ENCODE results near the gene LRRN1. TPM values are rescaled to one million over a fixed set of nuclear protein-coding genes. Genes with fewer than 3 reads are reported as not detected.
"Not testable (repeated sequence)": the region's sequence is repeated elsewhere in the genome, so short reads cannot be mapped to it uniquely, and the experiment has no call there.

LRRN1 gene
- total RNA-seq, 2 donors from 2014 or later = 0.24 TPM; not detected in 1

DNA sequence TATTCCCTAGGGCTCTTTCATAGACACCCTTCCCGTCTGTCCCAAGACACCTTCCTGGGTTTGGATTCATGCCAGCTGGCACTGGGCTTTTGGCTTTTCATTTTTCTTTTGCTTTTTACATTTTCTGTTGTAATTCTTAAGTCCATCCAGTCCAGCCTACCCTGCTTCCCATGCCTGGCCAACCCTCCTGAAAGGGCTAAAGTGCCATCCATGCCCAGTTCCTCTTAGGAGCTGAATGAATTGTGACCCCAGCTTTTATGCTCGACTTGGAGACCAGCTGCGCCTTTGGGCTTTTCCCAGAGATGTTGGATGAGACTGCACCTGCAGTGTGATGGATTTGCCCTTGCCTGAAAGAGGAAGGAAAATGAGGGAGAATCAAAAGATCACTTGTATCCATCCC, 25.8 kb downstream of the LRRN1 start:
- no peak for DNase-seq (ENCODE audit: low spot score)
- Histone ChIP-seq H3K27me3 (no peaks in the 10 kb centered on the region), H3K4me1 (no peaks in the 10 kb centered on the region), H3K36me3 (no peaks in the 10 kb centered on the region), H3K4me3 (no peak overlapping the region), H3K27ac (no peak overlapping the region), H3K9me3 (no peaks in the 10 kb centered on the region)
- TF ChIP-seq, protein P1, sequence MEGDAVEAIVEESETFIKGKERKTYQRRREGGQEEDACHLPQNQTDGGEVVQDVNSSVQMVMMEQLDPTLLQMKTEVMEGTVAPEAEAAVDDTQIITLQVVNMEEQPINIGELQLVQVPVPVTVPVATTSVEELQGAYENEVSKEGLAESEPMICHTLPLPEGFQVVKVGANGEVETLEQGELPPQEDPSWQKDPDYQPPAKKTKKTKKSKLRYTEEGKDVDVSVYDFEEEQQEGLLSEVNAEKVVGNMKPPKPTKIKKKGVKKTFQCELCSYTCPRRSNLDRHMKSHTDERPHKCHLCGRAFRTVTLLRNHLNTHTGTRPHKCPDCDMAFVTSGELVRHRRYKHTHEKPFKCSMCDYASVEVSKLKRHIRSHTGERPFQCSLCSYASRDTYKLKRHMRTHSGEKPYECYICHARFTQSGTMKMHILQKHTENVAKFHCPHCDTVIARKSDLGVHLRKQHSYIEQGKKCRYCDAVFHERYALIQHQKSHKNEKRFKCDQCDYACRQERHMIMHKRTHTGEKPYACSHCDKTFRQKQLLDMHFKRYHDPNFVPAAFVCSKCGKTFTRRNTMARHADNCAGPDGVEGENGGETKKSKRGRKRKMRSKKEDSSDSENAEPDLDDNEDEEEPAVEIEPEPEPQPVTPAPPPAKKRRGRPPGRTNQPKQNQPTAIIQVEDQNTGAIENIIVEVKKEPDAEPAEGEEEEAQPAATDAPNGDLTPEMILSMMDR (IDR thresholded peaks at IDR 0.05) = no peak

DNA sequence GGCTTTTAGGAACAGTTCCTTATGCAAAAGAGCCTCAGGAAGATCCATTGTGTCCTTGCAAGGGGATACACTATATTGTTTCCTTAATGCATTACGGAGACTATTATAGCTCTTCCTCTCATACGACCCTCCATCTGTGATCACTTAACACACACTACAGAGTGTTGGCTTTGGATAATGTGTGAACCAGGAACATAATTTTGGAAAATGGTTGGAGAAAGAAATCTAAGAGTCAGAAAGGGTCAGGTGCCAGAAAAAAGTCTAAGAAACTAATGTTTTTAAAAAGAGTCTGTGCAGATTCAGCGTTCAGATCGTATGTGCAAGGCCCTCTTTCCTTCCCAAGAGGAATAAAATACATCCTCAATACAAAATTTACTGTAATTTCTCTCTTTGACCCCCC, 27.3 kb downstream of the LRRN1 start:
- no peaks in the 10 kb centered on the region for H3K4me1 ChIP-seq
- H3K9me3 ChIP-seq = no peaks in the 10 kb centered on the region
- H3K27me3 ChIP-seq = no peaks in the 10 kb centered on the region
- TF ChIP-seq, protein P1 (IDR thresholded peaks at IDR 0.05) = no peak
- H3K36me3 ChIP-seq = no peaks in the 10 kb centered on the region
- DNase-seq (ENCODE audit: low spot score) = no peak
- H3K27ac ChIP-seq = no peak overlapping the region
- H3K4me3 ChIP-seq = no peak overlapping the region

DNA sequence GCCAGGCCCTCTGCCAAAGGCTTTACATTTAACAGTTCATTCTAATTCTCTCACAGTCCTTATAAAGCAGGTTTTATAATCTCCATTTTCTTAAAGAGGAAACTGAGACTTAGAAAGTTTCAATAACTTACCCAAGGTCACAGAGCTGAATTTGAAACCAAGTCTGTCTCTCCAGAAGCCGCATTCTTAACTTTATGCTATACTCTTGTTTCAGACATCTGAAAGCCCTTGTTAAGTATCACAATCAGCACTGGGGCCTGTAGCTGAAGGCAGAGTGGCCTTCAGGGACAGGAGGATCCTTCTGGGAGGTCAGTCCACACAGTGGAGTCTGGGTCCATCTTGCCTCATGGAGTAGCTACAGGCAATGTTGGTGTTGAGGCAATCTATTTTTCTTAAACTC, 27.9 kb downstream of the LRRN1 start:
- H3K27ac ChIP-seq = no peak overlapping the region
- H3K4me3 ChIP-seq = no peak overlapping the region
- DNase-seq (ENCODE audit: low spot score) = no peak
- H3K9me3 ChIP-seq = no peaks in the 10 kb centered on the region
- TF ChIP-seq, protein P1 (IDR thresholded peaks at IDR 0.05) = no peak
- H3K4me1 ChIP-seq = no peaks in the 10 kb centered on the region
- H3K36me3 ChIP-seq = no peaks in the 10 kb centered on the region
- no peaks in the 10 kb centered on the region for H3K27me3 ChIP-seq

DNA sequence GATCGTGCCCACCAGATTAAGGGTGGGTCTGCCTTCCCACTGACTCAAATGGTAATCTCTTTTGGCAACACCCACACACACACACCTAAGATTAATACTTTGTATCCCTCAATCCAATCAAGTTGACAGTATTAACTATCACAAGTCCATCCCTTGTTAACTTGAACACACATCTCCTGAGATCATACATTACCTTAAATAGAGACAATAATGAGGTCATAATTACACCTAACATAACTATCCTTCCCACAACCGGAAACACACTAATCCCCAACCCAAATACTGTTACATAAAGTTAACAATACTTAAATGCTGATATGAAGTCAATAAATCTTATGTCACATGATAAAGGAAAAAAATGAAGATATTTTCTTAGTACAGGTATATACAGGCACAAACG, 29.2 kb downstream of the LRRN1 start:
- not testable (repeated sequence) for DNase-seq (ENCODE audit: low spot score); H3K36me3 ChIP-seq; H3K27me3 ChIP-seq; H3K27ac ChIP-seq; H3K4me1 ChIP-seq; H3K4me3 ChIP-seq
- peaks cover 0 to 10% of the 10 kb centered on the region in 2 donors for H3K9me3 ChIP-seq

DNA sequence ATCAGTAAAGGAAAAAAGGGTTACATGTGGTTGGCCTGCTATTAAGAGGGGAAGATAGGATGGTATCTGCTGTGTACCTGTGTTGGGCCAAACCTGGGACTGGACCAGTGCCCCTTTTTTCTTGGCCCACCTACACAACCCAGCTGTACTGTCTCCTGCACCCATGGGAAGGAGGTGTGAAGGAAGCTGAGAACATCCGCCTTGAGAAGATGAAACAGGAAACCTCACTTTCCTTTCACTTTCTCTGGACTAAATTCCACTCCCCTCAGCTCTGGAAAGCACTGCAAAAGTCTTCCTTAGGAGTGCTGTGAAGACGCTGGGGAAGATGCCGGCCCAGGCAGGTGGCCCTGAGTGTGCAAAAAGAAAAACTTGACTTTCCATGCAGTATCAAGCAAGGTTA, 37.6 kb downstream of the LRRN1 start:
- TF ChIP-seq, protein P1 (IDR thresholded peaks at IDR 0.05) = no peak
- H3K27me3 ChIP-seq = no peaks in the 10 kb centered on the region
- DNase-seq (ENCODE audit: low spot score) = no peak
- H3K36me3 ChIP-seq = no peaks in the 10 kb centered on the region
- no peak overlapping the region for H3K4me3 ChIP-seq
- no peak overlapping the region for H3K27ac ChIP-seq
- H3K9me3 ChIP-seq = peaks cover 0 to 11% of the 10 kb centered on the region in 2 donors
- H3K4me1 ChIP-seq = no peaks in the 10 kb centered on the region

DNA sequence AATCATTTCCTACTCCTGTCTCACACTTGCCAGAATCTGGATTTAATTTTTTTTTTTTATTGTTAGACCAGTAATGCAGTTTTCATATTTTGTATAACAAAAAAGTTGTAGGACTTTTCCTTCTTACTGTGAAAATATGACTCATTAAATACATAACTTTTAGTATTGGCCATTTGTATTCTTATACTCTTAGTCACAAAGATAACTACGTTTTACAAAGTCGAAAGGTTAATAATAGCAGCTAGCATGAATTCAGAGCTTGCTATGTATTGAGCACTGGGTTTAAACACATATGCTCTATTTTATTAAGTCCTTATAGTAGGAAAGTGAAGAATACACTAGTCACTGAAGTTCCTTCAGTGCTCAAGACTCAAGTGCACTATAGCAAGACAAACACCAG, 43.1 kb downstream of the LRRN1 start:
- TF ChIP-seq, protein P1 (IDR thresholded peaks at IDR 0.05) = no peak
- Histone ChIP-seq H3K36me3 (no peaks in the 10 kb centered on the region), H3K27ac (no peak overlapping the region), H3K4me1 (no peaks in the 10 kb centered on the region), H3K27me3 (no peaks in the 10 kb centered on the region), H3K4me3 (no peak overlapping the region), H3K9me3 (no peaks in the 10 kb centered on the region)
- no peak for DNase-seq (ENCODE audit: low spot score)
